Stimulated activated CD4-positive, alpha-beta T cell treated with anti-CD3 and anti-CD28 coated beads, TNF-alpha, amount 100 ng/mL, for 24 hours (primary cell): ENCODE data around the gene XKR7.
A peak's percentile ranks its signal among the peaks of the same experiment; 100 is the strongest.
"Not testable (repeated sequence)": the region's sequence is repeated elsewhere in the genome, so short reads cannot be mapped to it uniquely, and the experiment has no call there.

Experiments used
- DNase-seq, 3 experiments: peaks; one replicate each; pipeline ENCODE4 v3.0.0-alpha.2; 2020; ENCODE audit warnings: low read depth in 3 of 3

Gene XKR7

GRCh38 chr20:31967830-31968249 lies at the start of gene XKR7:
Gene XKR7 (plus strand): TSS chr20:31968151. CDS start chr20:31968176, 25 bp downstream.
- DNase-seq: peak in 1 of 3 experiments; percentile 22

GRCh38 chr20:31918466-31919105 lies 49.4 kb upstream of the XKR7 start:
- DNase-seq: no peak

- DNase-seq: no peak
These were observed 48.4 kb upstream of the XKR7 start for GRCh38 chr20:31919410-31920155.

DNA sequence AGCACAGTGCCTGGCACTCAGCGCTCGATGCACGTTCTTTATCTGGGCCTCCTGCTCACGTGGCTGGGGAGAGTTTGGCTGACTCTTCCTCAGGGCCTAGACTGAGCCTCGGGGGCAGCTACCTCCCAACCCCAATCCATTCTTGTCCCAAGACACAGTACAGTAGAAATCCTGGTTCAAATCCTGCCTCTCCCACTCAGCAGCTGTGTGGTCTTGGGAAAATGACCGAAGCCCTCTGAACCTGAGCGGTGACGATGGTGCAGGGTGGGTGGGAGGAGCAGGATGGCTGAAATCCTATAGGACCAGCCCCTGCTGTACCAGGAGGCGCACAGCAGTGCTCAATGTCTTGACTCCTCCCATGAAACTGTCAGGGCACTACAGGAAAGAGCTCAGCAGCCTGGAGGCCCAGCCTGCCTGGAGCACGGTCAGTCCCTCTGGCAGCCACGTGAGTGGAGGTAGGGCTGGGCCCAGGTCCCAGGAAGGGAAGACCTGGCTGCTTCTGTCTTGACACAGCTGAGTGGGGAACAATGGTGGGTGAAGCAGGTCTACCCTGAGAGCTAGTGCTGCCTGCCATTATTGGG lies 47.6 kb upstream of the XKR7 start:
- DNase-seq: no peak

GRCh38 chr20:31921480-31921879 lies 46.5 kb upstream of the XKR7 start:
- not testable (repeated sequence) for DNase-seq

- no peak for DNase-seq
These were observed 45.8 kb upstream of the XKR7 start for GRCh38 chr20:31922181-31922580.

DNA sequence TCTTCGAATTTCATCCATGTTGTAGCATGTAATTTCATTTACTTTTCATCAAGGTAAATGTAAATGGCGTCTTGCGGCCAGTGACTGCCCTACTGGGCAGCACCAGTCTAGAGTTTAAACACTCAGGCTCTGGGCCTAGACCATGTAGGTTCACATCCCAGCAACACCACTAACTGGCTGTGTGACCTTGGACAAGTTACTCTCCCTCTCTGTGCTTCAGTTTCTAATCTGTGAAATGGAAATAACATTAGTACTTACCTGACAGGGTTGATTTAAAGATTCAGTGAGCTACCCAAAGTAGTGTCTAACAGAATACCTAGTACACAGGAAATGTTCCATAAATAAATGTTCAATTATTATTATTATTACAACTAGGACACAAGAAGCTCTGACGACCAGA lies 45.4 kb upstream of the XKR7 start:
- DNase-seq: no peak

DNA sequence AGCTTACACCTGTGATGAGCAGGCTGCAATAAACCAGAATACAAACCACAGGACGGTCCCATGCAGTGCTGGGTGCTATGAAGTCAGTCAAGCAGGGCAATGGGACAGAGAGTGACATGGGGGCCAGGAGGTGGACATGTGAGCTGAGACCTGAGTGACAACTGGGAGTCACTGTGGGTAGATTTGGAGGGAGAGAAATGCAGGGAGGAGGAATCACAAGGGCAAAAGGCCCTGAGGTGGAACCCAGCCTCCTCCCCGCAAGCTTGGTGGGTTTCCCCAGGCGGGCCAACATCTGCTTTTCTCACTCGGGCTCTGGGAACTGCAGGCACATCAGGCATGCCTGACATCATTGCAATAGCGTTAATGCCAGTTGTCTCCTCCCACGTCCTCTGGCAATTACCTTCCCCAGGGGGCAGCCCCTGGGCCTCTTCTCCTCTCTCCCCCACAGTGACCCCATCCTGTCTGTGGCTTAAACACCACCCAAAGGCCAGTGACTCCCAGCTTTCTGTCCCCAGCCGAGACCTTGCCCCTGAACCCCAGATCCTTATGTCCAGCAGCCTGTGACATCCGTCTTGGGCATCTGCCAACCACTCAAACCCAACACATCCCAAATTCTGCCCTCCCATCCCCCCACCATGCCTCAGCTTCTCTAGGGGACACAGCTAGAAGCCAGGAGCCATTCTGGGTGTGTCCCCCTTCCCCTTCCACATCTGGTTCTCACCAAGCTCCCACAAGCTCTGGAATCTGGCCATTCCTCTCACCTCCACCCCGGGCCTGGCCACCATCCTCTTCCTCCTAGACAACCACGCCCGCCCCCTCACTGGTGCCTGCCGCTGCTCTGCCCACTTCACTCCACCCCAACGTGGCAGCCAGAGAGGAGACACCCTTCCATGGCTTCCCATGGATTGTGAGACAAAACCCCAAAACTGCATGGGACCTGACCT lies 44.3 kb upstream of the XKR7 start:
- no peak for DNase-seq

DNA sequence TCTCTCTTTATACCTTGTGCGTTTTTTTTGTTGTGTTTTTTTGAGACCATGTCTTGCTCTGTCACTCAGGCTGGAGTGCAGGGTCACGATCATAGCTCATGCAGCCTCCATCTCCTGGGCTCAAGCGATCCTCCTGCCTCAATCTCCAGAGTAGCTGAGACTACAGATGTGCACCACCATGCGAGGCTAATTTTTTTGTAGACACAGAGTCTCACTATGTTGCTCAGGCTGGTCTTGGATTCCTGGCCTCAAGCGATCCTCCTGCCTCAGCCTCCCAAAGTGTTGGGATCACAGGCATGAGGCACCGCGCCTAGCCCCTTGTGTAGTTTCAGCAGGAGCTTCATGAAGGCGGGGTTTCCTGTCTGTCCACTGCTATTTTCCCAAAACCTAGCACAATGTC lies 43.4 kb upstream of the XKR7 start:
- no peak for DNase-seq

- no peak for DNase-seq
These were observed 42.3 kb upstream of the XKR7 start for GRCh38 chr20:31925631-31926030.

- DNase-seq: no peak
These were observed 41.5 kb upstream of the XKR7 start for GRCh38 chr20:31926493-31926892.

GRCh38 chr20:31927627-31928159 lies 40.3 kb upstream of the XKR7 start:
- DNase-seq: no peak

DNA sequence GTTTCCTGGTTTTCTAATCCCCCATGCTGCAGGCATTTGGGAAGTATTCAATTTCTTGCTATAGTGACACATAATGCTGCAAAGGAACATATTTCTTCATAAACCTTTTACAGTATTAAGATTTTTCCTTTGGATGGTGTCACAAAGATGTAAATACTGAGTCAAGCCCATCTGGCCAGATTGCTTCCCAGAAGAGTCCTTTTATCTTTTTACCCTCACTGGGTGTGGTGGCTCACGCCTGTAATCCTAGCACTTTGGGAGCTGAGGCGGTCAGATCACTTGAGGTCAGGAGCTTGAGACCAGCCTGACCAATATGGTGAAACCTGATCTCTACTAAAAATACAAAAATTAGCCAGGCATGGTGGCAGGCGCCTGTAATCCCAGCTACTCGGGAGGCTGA lies 38.3 kb upstream of the XKR7 start:
- not testable (repeated sequence) for DNase-seq

- DNase-seq: no peak
These were observed 37.2 kb upstream of the XKR7 start for GRCh38 chr20:31930779-31931178.

- no peak for DNase-seq
These were observed 34.3 kb upstream of the XKR7 start for GRCh38 chr20:31933698-31934097.

DNA sequence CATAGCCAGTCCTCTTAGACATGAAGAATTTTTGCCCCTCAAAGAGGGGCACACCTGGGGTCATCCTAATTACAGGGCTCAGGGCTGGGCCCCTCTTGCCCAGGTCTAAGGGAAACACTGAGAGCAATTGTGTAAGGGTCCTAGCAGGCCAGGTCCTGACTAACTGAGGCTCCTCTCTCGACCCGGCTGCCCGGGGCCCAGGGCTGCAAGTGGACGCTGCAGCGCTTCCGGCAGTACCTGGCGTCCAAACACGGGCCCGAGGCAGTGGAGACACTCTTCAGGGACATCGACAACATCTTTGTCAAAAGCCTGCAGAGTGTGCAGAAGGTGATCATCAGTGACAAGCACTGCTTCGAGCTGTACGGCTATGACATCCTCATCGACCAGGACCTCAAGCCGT lies 33.5 kb upstream of the XKR7 start:
- DNase-seq: no peak

DNA sequence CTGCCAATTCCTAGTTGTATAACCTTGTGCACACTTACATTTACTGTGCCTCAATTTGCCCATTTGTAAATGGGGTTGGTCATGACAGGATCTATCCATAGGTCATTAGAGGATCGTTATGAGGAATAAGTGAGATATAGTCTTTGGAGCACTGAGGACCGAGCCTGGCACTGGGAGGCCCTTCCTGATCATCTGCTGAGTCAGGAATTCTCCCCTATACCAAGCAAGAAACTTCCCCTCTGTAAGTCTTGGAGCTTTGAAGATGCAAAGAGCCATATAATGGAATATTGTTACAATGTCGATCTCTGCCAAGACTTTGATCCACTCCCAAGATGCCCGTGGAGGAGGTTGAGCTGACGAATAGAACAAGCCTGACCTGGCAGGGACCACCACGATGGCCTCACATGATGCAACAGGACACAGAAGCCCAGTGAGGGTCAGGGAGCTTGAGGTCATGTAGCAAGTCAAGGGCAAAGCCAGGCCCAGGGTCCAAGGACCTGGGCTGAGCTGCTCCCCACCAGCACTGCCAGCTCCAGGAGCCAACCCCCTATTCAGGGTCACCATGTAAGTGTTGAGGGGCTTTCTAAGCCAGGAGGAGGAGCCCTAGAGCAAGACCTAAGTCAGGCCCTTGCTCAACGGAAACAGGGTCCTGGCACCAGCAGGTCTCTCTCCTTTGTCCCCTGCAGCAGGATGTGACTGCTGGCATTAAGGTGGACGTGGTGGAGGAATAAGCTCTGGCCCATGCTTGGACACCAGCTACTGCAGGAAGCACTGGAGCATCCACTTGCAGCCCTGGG lies 32.8 kb upstream of the XKR7 start:
- DNase-seq: no peak

GRCh38 chr20:31936420-31936819 lies 31.5 kb upstream of the XKR7 start:
- no peak for DNase-seq

- DNase-seq: no peak
These were observed 30.1 kb upstream of the XKR7 start for GRCh38 chr20:31937820-31938219.

DNA sequence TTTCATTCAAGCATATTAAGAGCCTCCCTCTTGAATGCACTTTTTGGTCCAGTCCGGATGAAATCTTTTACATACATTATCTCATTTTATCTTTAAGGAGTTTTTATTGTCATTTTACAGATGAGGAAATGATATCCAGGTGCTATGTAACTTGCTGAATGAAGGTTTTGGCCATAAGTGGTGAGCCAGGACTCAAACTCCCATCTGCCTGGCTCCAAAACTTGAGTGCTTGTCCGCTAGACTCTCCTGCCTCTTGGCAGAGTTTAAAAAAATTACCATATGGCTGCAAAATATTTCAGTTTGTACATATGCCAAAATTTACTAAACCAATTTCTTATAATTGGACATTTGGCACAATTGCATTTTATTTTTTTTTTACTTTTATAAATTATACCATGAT lies 28.3 kb upstream of the XKR7 start:
- DNase-seq: no peak

- DNase-seq: no peak
These were observed 24.9 kb upstream of the XKR7 start for GRCh38 chr20:31943052-31943471.
